G401 (cell line): Measurements from ENCODE around the gene GPR31. TPM values are rescaled to one million over a fixed set of nuclear protein-coding genes. Genes with fewer than 3 reads are reported as not detected.

Source experiments
- DNase-seq: peaks from one replicate; pipeline ENCODE4 v3.0.0-alpha.2; 2015; ENCODE audit warnings: low spot score
- in situ Hi-C: cut with HindIII; loops from 2 replicates; pipeline ENCODE4 v1.10.0; 2016; ENCODE audit warnings: low sequenced_read_pairs, mixed read lengths
- total RNA-seq: library from RNA; depleted of rRNA; stranded (reverse); fragments of >200 nt; shearing (Covaris generic); gene quantifications from 2 replicates; pipeline ENCODE4 v1.2.3, GENCODE V29; 2014

GPR31 gene
- total RNA-seq, 1 experiment from 2014 or later, result not detected

- no peak for DNase-seq
- in situ Hi-C loops, result no loop called here
Observed at GRCh38 chr6:167122827-167123657, 34.7 kb downstream of the GPR31 start, which contains the start of gene CCR6. TSS of gene CCR6 (plus strand) at chr6:167123096. CDS start at chr6:167136135, 13,039 bp downstream.

- in situ Hi-C loops, result no loop called here
- DNase-seq, result no peak
Observed at GRCh38 chr6:167122041-167122826, 35.5 kb downstream of the GPR31 start.

GRCh38 chr6:167121335-167121841, 36.4 kb downstream of the GPR31 start:
- no peak for DNase-seq
- in situ Hi-C loops, result no loop called here

- no peak for DNase-seq
- in situ Hi-C loops, result no loop called here
Observed at GRCh38 chr6:167120583-167120903, 37.2 kb downstream of the GPR31 start.

- no peak for DNase-seq
- in situ Hi-C loops, result no loop called here
Observed at GRCh38 chr6:167119670-167120582, 37.9 kb downstream of the GPR31 start.

- in situ Hi-C loops, result no loop called here
- no peak for DNase-seq
Observed at GRCh38 chr6:167118839-167119238, 38.9 kb downstream of the GPR31 start.

DNA sequence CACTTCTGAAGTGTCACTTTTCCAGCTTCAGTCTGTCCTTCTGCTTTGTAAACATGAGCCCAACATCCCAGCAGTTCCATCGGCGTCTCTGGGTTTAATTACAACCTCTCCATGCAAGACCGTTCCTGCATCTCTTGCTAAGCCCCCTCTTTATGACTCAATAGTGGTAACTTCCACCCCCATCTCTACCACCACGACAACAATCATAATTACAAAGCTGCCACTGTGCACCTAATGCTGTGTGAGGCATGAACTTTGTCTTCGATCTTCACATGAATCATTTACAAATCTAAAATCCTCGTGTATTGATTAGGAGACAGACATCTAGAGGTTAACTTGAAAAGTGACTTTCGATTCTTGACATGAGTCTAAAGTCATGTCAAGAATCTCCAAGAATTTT, 39.8 kb downstream of the GPR31 start:
- in situ Hi-C loops, result no loop called here
- DNase-seq, result no peak

DNA sequence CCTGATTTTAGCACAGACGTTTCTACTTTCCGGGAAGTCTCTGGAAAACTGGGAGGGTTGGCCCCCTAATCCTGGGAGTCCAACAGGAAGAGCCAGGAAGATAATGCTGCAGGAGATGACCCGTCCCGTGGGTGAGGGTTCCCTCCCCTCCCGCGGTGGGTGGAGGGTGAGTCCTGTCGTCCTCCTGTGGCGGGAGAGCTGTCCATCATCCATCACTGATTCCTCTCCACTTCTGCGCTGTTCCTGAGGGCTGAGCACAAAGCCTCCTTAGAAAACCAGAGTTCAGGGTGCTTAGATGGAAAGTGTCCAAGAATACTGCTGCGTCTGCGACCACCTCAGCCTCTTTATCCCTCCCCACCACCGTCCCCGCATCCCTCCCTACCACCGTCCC, 40.9 kb downstream of the GPR31 start:
- in situ Hi-C loops, result no loop called here
- DNase-seq, result no peak

GRCh38 chr6:167116109-167116837, 41.5 kb downstream of the GPR31 start:
- no peak for DNase-seq
- in situ Hi-C loops, result no loop called here

- DNase-seq, result no peak
- in situ Hi-C loops, result no loop called here
Observed at GRCh38 chr6:167115054-167115453, 42.7 kb downstream of the GPR31 start.

DNA sequence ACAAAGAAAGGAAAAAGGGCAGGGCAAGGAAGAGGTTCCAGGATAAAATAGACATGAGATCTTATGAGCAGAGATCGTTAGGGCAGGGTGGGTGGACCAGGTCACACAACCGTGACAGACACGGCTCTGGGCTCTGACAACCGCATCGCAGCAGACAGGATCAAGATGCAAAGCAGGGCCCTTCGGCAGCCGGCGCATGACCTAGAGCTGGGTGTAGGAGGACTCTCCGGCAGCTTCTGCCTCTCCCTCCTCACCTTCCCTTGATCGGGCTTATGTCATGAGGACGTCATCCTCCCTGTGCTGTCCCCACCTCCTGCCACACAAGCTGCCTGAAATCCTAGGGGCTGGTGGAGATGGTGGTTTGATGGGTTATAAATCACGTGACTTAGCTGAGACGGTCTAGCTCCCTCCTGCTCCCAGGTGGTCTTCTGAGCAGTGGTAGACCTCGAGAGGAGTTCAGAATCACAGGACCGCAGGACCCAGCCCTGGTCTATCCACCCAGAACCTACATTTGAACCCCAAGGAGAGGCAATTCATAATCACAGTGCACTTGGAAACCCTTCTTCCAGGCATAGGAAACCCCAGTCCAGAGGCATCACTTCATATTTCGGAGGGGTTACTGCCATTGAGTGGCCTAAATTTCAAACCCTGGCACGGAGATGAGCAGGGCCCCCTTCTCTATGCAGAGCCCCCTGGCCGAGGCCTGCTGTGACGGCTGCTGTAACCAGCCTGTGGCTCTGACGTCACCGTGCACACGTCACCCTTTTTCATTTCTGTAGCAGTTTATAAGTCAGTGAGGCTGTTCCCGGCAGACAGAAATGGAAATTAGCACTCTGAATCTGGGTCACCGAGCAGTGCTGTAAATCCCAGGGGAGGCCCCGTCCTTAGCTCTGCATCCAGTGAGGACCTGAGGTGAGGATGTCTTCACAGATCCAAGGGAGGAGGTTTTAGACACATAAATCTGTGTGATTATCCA, 43.6 kb downstream of the GPR31 start:
- no peak for DNase-seq
- in situ Hi-C loops, result no loop called here

DNA sequence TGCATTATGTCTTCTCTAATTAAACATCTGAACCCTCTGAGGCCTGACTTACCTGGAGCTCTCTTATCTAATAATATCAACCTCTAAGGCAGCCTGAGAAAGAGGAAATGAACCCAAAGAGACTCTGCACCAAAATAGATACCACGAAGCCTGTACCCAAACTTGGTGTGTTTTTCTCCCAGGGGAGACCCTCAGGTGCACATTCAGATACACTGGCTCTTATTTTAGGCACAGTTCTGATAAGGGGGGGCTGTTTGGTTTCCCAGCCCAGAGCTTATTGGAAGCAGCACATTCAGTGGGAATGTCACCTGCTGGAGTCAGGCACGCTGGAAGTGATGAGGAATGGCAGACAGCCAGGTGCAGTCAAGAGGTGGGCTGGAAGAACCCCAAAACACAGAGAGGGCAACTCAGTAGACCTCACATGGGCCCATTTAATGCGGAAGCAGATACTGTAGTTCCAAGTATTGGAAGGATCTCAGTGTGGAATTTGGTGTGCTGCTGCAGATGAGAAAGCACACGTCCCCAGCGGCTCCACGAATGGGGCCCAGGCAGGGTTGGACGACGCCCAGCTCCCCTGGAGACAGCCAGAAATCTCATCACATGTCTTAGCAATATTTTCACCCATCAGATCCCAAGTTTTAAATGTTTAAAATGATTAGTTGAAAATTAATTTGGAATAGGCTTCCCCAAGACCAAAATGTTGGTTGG, 44.6 kb downstream of the GPR31 start:
- no peak for DNase-seq
- in situ Hi-C loops, result no loop called here

GRCh38 chr6:167112421-167112820, 45.4 kb downstream of the GPR31 start:
- in situ Hi-C loops, result no loop called here
- no peak for DNase-seq

DNA sequence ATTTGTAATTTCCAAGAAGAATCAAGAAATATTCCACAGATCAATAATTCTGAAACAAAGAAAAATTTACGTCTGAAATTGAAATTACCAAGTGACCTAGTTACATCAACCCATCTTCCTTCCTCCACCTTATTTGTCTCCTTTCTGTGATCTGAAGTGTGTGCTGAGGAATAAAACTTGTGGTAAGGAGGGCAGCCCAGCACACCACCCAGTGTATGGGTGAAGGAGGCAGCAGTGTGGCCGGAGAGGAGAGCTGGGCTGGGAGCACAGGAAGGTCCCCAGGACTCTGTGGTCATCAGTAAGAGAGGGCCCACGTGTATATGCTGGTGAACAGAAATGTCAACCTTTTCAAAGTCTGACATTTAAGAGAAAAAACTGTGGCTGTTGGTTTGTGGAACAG, 46.2 kb downstream of the GPR31 start:
- DNase-seq, result no peak
- in situ Hi-C loops, result no loop called here

GRCh38 chr6:167109651-167110050, 48.1 kb downstream of the GPR31 start:
- no peak for DNase-seq
- in situ Hi-C loops, result no loop called here

DNA sequence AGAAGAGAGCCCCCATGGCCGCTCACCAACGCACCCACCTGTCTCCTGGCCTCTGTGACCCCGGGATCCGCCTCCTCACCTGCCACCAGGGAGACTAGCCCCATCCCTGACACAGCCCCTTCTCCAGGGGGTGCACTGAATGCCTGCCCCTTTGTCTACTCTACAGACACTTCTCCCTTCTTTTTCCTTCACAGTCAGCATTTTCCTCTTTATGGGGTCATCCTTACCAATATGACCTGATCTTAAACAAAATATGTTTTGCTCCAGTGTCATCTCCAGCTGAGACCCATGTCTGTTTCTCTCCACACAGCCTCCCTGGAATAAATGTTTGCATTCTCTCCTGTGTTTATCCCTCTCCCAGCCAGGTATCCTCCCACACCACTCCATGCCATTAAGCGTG, 49.5 kb downstream of the GPR31 start:
- no peak for DNase-seq
- in situ Hi-C loops, result no loop called here

GRCh38 chr6:167107787-167108186, 50.0 kb downstream of the GPR31 start:
- in situ Hi-C loops, result no loop called here
- no peak for DNase-seq
